ENCODE data around the gene WDR74. TPM values are rescaled to one million over a fixed set of nuclear protein-coding genes. Genes with fewer than 3 reads are reported as not detected.

WDR74 gene
- total and polyA plus RNA-seq, 2 of the 13 experiments (the other 11 are each of a cell fraction or from before 2014, with no cell fraction given) = 77.0 to 83.3 TPM

- TF ChIP-seq GABPB1 (CRISPR knock-in tag; IDR thresholded peaks at IDR 0.05) = peak; percentile 85
- TF ChIP-seq NR1H2 (CRISPR knock-in tag; IDR thresholded peaks at IDR 0.05; ENCODE audit: borderline replicate concordance, low read depth) = 0 out of 2 replicates have a peak, but pooled peaks have one; percentile 38
- TF ChIP-seq ETV6 (CRISPR knock-in tag; conservative IDR thresholded peaks at IDR 0.05) = no peak; the same call in none of the 2 replicates
- peak; percentile 66; the same call in 1 of the 2 replicates for TF ChIP-seq KAT7 (CRISPR knock-in tag; IDR thresholded peaks at IDR 0.05; ENCODE audit: borderline replicate concordance)
- no peak; the same call in 1 of the 2 replicates for TF ChIP-seq TEF (CRISPR knock-in tag; IDR thresholded peaks at IDR 0.05)
- TF ChIP-seq MIER2 (CRISPR knock-in tag; IDR thresholded peaks at IDR 0.05) = no peak
- no peak for TF ChIP-seq ZNF17 (CRISPR knock-in tag; IDR thresholded peaks at IDR 0.05)
- TF ChIP-seq MTF2 (CRISPR knock-in tag; IDR thresholded peaks at IDR 0.05; ENCODE audit: borderline replicate concordance) = no peak
- peak; percentile 96 for TF ChIP-seq ZSCAN31 (CRISPR knock-in tag; IDR thresholded peaks at IDR 0.05; ENCODE audit: low read depth)
- TF ChIP-seq ZNF256 (CRISPR knock-in tag; conservative IDR thresholded peaks at IDR 0.05) = peak; percentile 51; the same call in 1 of the 2 replicates
- peak; percentile 50; the same call in 1 of the 2 replicates for TF ChIP-seq HDAC2 (CRISPR knock-in tag; IDR thresholded peaks at IDR 0.05)
- peak; percentile 59; the same call in 1 of the 2 replicates for TF ChIP-seq MTF1 (CRISPR knock-in tag; IDR thresholded peaks at IDR 0.05)
- TF ChIP-seq ZNF784 (CRISPR knock-in tag; IDR thresholded peaks at IDR 0.05; ENCODE audit: borderline replicate concordance) = peak; percentile 85; the same call in 1 of the 2 replicates
- TF ChIP-seq KDM3A (CRISPR knock-in tag; IDR thresholded peaks at IDR 0.05; ENCODE audit: low read depth) = peak; percentile 83
- TF ChIP-seq DBP (CRISPR knock-in tag; IDR thresholded peaks at IDR 0.05; ENCODE audit: not compliant biosample characterization) = peak; percentile 29
- 0 out of 2 replicates have a peak, but pooled peaks have one; percentile 63 for TF ChIP-seq ZFP41 (CRISPR knock-in tag; IDR thresholded peaks at IDR 0.05; ENCODE audit: borderline replicate concordance)
- peak; percentile 100 for TF ChIP-seq DR1 (CRISPR knock-in tag; IDR thresholded peaks at IDR 0.05)
- TF ChIP-seq KDM5B (CRISPR knock-in tag; IDR thresholded peaks at IDR 0.05; ENCODE audit: borderline replicate concordance) = peak; percentile 90
- TF ChIP-seq KLF6 (CRISPR knock-in tag; IDR thresholded peaks at IDR 0.05) = peak; percentile 97
- TF ChIP-seq PRDM10 (CRISPR knock-in tag; IDR thresholded peaks at IDR 0.05; ENCODE audit: low read depth) = no peak; the same call in 1 of the 2 replicates
- peak; percentile 18; the same call in 1 of the 2 replicates for TF ChIP-seq HMG20A (CRISPR knock-in tag; IDR thresholded peaks at IDR 0.05; ENCODE audit: borderline replicate concordance)
- 0 out of 2 replicates have a peak, but pooled peaks have one; percentile 38 for TF ChIP-seq HBP1 (CRISPR knock-in tag; IDR thresholded peaks at IDR 0.05; ENCODE audit: low read depth)
These were observed 34.1 kb downstream of the WDR74 start, which contains the start of gene NXF1 (continued) for GRCh38 chr11:62805076-62805892.

Measured in HepG2 (cell line).